IMR-90 (cell line): ENCODE data around the gene CYB5D1. TPM values are rescaled to one million over a fixed set of nuclear protein-coding genes. Genes with fewer than 3 reads are reported as not detected.

Experiments
- ATAC-seq: fragments of 200-7000 bp; cut with Tn5 transposase; 2 replicates; pipeline ENCODE4 v1.9.1; 2020; ENCODE audit warnings: low read depth, mild to moderate bottlenecking, moderate library complexity
- BruUV-seq: library from RNA; stranded (reverse); fragments of 400-500 nt; replicated peaks from 2 replicates; lab custom pipeline; 2021; lab: Mats Ljungman, UMichigan
- CTCF ChIA-PET: fragments of 300-600 bp; formaldehyde crosslinking; extraction: SDS; loops from one replicate; lab custom pipeline; 2021; ENCODE audit warnings: antibody characterized with exemption; lab: Yijun Ruan, JAX
- POLR2A ChIA-PET: fragments of 300-600 bp; sonication (Branson Sonifier 250); formaldehyde crosslinking; loops from one replicate; lab custom pipeline; 2022; ENCODE audit warnings: antibody characterized with exemption; ENCODE audit not compliant: unreplicated experiment; lab: Charles Lee
- DNase-seq: peaks from one replicate; pipeline ENCODE4 v3.0.0; 2013
- H2AFZ ChIP-seq: replicated peaks from 2 replicates; pipeline ENCODE3; 2013; ENCODE audit warnings: low read length, mild to moderate bottlenecking; ENCODE audit not compliant: poor library complexity
- H2AK5ac ChIP-seq: 2 replicates; pipeline ENCODE4 v1.6.1; 2013; ENCODE audit warnings: low read depth, low read length, inconsistent platforms
- H2AK9ac ChIP-seq: replicated peaks from 2 replicates; pipeline ENCODE3; 2013; ENCODE audit warnings: mild to moderate bottlenecking, low read depth, low read length, moderate library complexity; ENCODE audit not compliant: poor library complexity
- H2BK120ac ChIP-seq: 2 replicates; pipeline ENCODE4 v1.6.1; 2013; ENCODE audit warnings: low read depth, low read length, inconsistent platforms
- H2BK15ac ChIP-seq: 3 replicates; pipeline ENCODE4 v1.6.1; 2013; ENCODE audit warnings: low read depth, low read length, inconsistent platforms
- H2BK20ac ChIP-seq: 2 replicates; pipeline ENCODE4 v1.6.1; 2013; ENCODE audit warnings: low read depth, mild to moderate bottlenecking, inconsistent platforms, low read length, moderate library complexity
- H2BK5ac ChIP-seq: 2 replicates; pipeline ENCODE4 v1.6.1; 2013; ENCODE audit warnings: mild to moderate bottlenecking, low read depth, low read length, inconsistent platforms; ENCODE audit not compliant: poor library complexity, severe bottlenecking
- H3K14ac ChIP-seq: replicated peaks from 2 replicates; pipeline ENCODE4 v1.6.1; 2013; ENCODE audit warnings: low read depth, low read length, inconsistent platforms
- H3K18ac ChIP-seq: 2 replicates; pipeline ENCODE4 v1.6.1; 2013; ENCODE audit warnings: low read depth, low read length, control low read depth
- H3K23ac ChIP-seq: 2 replicates; pipeline ENCODE4 v1.6.1; 2013; ENCODE audit warnings: low read depth, low read length, inconsistent platforms
- H3K27ac ChIP-seq: 2 replicates; pipeline ENCODE4 v1.5.1; 2013; ENCODE audit warnings: mild to moderate bottlenecking, control low read depth, low read length; ENCODE audit not compliant: insufficient read depth
- H3K27me3 ChIP-seq: 2 replicates; pipeline ENCODE4 v1.6.1; 2013; ENCODE audit warnings: low read length; ENCODE audit not compliant: control insufficient read depth, insufficient read depth
- H3K36me3 ChIP-seq: 2 replicates; pipeline ENCODE4 v1.6.1; 2013; ENCODE audit warnings: low read length, mixed read lengths; ENCODE audit not compliant: control insufficient read depth, insufficient read depth
- H3K4ac ChIP-seq: 2 replicates; pipeline ENCODE4 v1.6.1; 2013; ENCODE audit warnings: low read depth, low read length, inconsistent platforms
- H3K4me1 ChIP-seq: 2 replicates; pipeline ENCODE4 v1.6.1; 2013; ENCODE audit warnings: low read length, mixed read lengths; ENCODE audit not compliant: control insufficient read depth, insufficient read depth
- H3K4me2 ChIP-seq: 2 replicates; pipeline ENCODE4 v1.6.1; 2013; ENCODE audit warnings: low read depth, mild to moderate bottlenecking, control low read depth, low read length, moderate library complexity
- H3K4me3 ChIP-seq: 2 replicates; pipeline ENCODE4 v1.5.1; 2013; ENCODE audit warnings: low read depth, mild to moderate bottlenecking, control low read depth, low read length, moderate library complexity; ENCODE audit not compliant: insufficient read depth
- H3K56ac ChIP-seq: 2 replicates; pipeline ENCODE4 v1.6.1; 2013; ENCODE audit warnings: low read length, inconsistent platforms; ENCODE audit not compliant: insufficient read depth; ENCODE audit errors: extremely low read depth
- H3K79me1 ChIP-seq, 2 experiments: 2 replicates each; pipeline ENCODE4 v1.6.1; 2013; ENCODE audit warnings: low read length in 2 of 2, inconsistent platforms in 1 of 2, low read depth in 1 of 2
- H3K9ac ChIP-seq: 2 replicates; pipeline ENCODE4 v1.6.1; 2013; ENCODE audit warnings: low read depth, low read length, control low read depth
- H3K9me1 ChIP-seq: 2 replicates; pipeline ENCODE4 v1.6.1; 2013; ENCODE audit warnings: low read length, inconsistent platforms; ENCODE audit not compliant: insufficient read depth
- H3K9me3 ChIP-seq: 2 replicates; pipeline ENCODE4 v1.6.1; 2013; ENCODE audit warnings: low read length; ENCODE audit not compliant: control insufficient read depth, insufficient read depth
- H4K20me1 ChIP-seq: 2 replicates; pipeline ENCODE4 v1.6.1; 2013; ENCODE audit warnings: low read length, inconsistent platforms; ENCODE audit not compliant: insufficient read depth
- H4K5ac ChIP-seq: 2 replicates; pipeline ENCODE4 v1.6.1; 2013; ENCODE audit warnings: mild to moderate bottlenecking, low read depth, low read length, control low read depth
- H4K8ac ChIP-seq, 2 experiments: 2 replicates each; pipeline ENCODE4 v1.6.1; 2013; ENCODE audit warnings: low read depth in 2 of 2, low read length in 2 of 2, control low read depth in 1 of 2, inconsistent platforms in 1 of 2
- H4K91ac ChIP-seq: 2 replicates; pipeline ENCODE4 v1.6.1; 2013; ENCODE audit warnings: low read depth, low read length, inconsistent platforms; ENCODE audit not compliant: insufficient read depth
- MAZ ChIP-seq: IDR thresholded peaks from 2 replicates; pipeline ENCODE4 v1.6.1; 2012; ENCODE audit warnings: low read depth, mild to moderate bottlenecking, low read length, improper control_type of control experiment, moderate library complexity, borderline replicate concordance
- MXI1 ChIP-seq: IDR thresholded peaks from 2 replicates; pipeline ENCODE4 v1.6.1; 2012; ENCODE audit warnings: low read depth, mild to moderate bottlenecking, low read length, moderate library complexity, borderline replicate concordance
- NFE2L2 ChIP-seq: fragments of 150-350 bp; IDR thresholded peaks from 2 replicates; pipeline ENCODE4 v1.6.1; 2016; ENCODE audit warnings: low read depth, mild to moderate bottlenecking, low read length
- POLR2A ChIP-seq: IDR thresholded peaks from 2 replicates; pipeline ENCODE4 v1.6.1; 2012; ENCODE audit warnings: mild to moderate bottlenecking, low read depth, low read length
- RAD21 ChIP-seq: IDR thresholded peaks from 2 replicates; pipeline ENCODE4 v1.6.1; 2012; ENCODE audit warnings: low read length, improper control_type of control experiment
- RFX5 ChIP-seq: IDR thresholded peaks from 2 replicates; pipeline ENCODE4 v1.8.0; 2012; ENCODE audit warnings: low read depth, mild to moderate bottlenecking, low read length, moderate library complexity
- SMC3 ChIP-seq: fragments of 150-350 bp; IDR thresholded peaks from 2 replicates; pipeline ENCODE4 v1.6.1; 2016; ENCODE audit warnings: low read depth, mild to moderate bottlenecking, antibody characterized with exemption, low read length, moderate library complexity
- WGBS, 2 experiments: methylation state at CpG; one replicate each; pipeline versions ENCODE4 v1.1.5 to v1.1.7; 2013; ENCODE audit warnings: missing lambda C conversion rate in 2 of 2; ENCODE audit not compliant: insufficient read length in 1 of 2; ENCODE audit errors: extremely low coverage in 2 of 2; 5-methylcytosine and 5-hydroxymethylcytosine counted together
- dilution Hi-C: fragments of 300-500 bp; cut with HindIII; formaldehyde crosslinking; loops from one replicate; pipeline ENCODE4 v1.14.3; 2018; ENCODE audit warnings: low sequenced_read_pairs; ENCODE audit not compliant: unreplicated experiment
- in situ Hi-C: fragments of 300-500 bp; cut with MboI; formaldehyde crosslinking; loops from 3 replicates; pipeline ENCODE4 v1.14.3; 2019; ENCODE audit warnings: low sequenced_read_pairs, inconsistent platforms, mixed read lengths
- intact Hi-C: fragments of 100-400 bp; cut with micrococcal nuclease; formaldehyde crosslinking; loops from 2 replicates; pipeline ENCODE4 v1.10.0; 2022
- polyA plus RNA-seq, 3 experiments: library from polyadenylated mRNA; depleted of rRNA; stranded (reverse); fragments of >200 nt; gene quantifications; 2 replicates each; pipeline ENCODE4 v1.2.3, GENCODE V29; 2012; ENCODE audit warnings: low replicate concordance in 1 of 3
- total RNA-seq: library from RNA; depleted of rRNA; stranded (reverse); fragments of >200 nt; gene quantifications from 2 replicates; pipeline ENCODE4 v1.2.3, GENCODE V29; 2012
- TF ChIP-seq, protein P1 (sequence below): fragments of 150-350 bp; IDR thresholded peaks from 2 replicates; pipeline ENCODE4 v1.6.1; 2017; ENCODE audit warnings: mild to moderate bottlenecking, antibody characterized with exemption, low read length, low read depth

CYB5D1 gene
- total and polyA plus RNA-seq, 2 of the 4 experiments (the other 2 are of a cell fraction): 8.8 to 10.8 TPM

GRCh38 chr17:7843536-7844291, 14.1 kb upstream of the CYB5D1 start:
- peak overlapping the region; percentile 92 for H3K9ac ChIP-seq
- peak overlapping the region; percentile 98 for H3K14ac ChIP-seq
- H2BK5ac ChIP-seq: peak overlapping the region; percentile 97
- H3K18ac ChIP-seq: peak overlapping the region; percentile 83
- H3K36me3 ChIP-seq: peaks cover 31% of the 10 kb centered on the region; the same call in 1 of the 2 replicates
- TF ChIP-seq NFE2L2 (no peak), RFX5 (no peak), MXI1 (peak; percentile 92), SMC3 (no peak), RAD21 (0 out of 2 replicates have a peak, but pooled peaks have one; percentile 1), POLR2A (peak; percentile 87), MAZ (peak; percentile 92)
- TF ChIP-seq, protein P1, sequence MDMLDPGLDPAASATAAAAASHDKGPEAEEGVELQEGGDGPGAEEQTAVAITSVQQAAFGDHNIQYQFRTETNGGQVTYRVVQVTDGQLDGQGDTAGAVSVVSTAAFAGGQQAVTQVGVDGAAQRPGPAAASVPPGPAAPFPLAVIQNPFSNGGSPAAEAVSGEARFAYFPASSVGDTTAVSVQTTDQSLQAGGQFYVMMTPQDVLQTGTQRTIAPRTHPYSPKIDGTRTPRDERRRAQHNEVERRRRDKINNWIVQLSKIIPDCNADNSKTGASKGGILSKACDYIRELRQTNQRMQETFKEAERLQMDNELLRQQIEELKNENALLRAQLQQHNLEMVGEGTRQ: peak; percentile 89
- H3K79me1 ChIP-seq: peaks cover 19 to 66% of the 10 kb centered on the region in 2 experiments
- CTCF ChIA-PET: interaction anchor here (1.5 kb wide), 1 partner anchor 13 kb away, joined by 3 read pairs; the partner anchor contains the start of gene NAA38
- peaks cover 8% of the 10 kb centered on the region; the same call in 1 of the 2 replicates for H3K9me1 ChIP-seq
- peak overlapping the region; percentile 96 for H3K23ac ChIP-seq
- H2BK20ac ChIP-seq: peak overlapping the region; percentile 85
- in situ Hi-C loops: no loop called here
- H3K4ac ChIP-seq: peak overlapping the region; percentile 99
- peak overlapping the region; percentile 97 for H3K56ac ChIP-seq
- H3K4me2 ChIP-seq: peak overlapping the region; percentile 97
- H2AFZ ChIP-seq: peak overlapping the region; percentile 81
- H3K4me1 ChIP-seq: peaks cover 21% of the 10 kb centered on the region
- dilution Hi-C loops: no loop called here
- H2BK15ac ChIP-seq: peak overlapping the region; percentile 83; the same call in 2 of the 3 replicates
- peak overlapping the region; percentile 100 for H2AK9ac ChIP-seq
- no peaks in the 10 kb centered on the region for H3K9me3 ChIP-seq
- H2AK5ac ChIP-seq: peak overlapping the region; percentile 100
- POLR2A ChIA-PET: interaction anchor here (0.7 kb wide), 1 partner anchor 17 kb away, joined by 3 read pairs; no protein-coding TSS in a partner anchor
- H4K91ac ChIP-seq: peak overlapping the region; percentile 98
- H3K4me3 ChIP-seq: peak overlapping the region; percentile 71
- peak overlapping the region; percentile 98 for H3K27ac ChIP-seq
- WGBS, 2 experiments: 2% methylated on average over 29 of the region's 61 CpGs; no CpG with 5 or more reads in 1 of the 2 experiments
- H4K5ac ChIP-seq: peak overlapping the region; percentile 41
- peak overlapping the region; percentile 94 for H2BK120ac ChIP-seq
- intact Hi-C loops: loop anchor here (1.0 to 5.0 kb wide), 4 partner anchors 7 to 271 kb away; partner anchors contain the start of gene NAA38
- H3K27me3 ChIP-seq: no peaks in the 10 kb centered on the region
- DNase-seq (peak; percentile 90), ATAC-seq (peak; percentile 16)
- peaks cover 73% of the 10 kb centered on the region for H4K20me1 ChIP-seq
- peak overlapping the region; percentile 54 to 92 for H4K8ac ChIP-seq
- no TSS peak for BruUV-seq
